Activated T-helper 1 cell treated with anti-CD3 and anti-CD28 coated beads, Interleukin-2, amount 50 U/mL, for 16 hours (primary cell): ENCODE measurements around the gene KCNK6.
A peak's percentile ranks its signal among the peaks of the same experiment; 100 is the strongest.

Experiments
- DNase-seq, 2 donors: peaks; one replicate each; pipeline ENCODE4 v3.0.0-alpha.2; 2020; ENCODE audit warnings: low read depth in 1 of 2, low spot score in 1 of 2

The KCNK6 gene

DNA sequence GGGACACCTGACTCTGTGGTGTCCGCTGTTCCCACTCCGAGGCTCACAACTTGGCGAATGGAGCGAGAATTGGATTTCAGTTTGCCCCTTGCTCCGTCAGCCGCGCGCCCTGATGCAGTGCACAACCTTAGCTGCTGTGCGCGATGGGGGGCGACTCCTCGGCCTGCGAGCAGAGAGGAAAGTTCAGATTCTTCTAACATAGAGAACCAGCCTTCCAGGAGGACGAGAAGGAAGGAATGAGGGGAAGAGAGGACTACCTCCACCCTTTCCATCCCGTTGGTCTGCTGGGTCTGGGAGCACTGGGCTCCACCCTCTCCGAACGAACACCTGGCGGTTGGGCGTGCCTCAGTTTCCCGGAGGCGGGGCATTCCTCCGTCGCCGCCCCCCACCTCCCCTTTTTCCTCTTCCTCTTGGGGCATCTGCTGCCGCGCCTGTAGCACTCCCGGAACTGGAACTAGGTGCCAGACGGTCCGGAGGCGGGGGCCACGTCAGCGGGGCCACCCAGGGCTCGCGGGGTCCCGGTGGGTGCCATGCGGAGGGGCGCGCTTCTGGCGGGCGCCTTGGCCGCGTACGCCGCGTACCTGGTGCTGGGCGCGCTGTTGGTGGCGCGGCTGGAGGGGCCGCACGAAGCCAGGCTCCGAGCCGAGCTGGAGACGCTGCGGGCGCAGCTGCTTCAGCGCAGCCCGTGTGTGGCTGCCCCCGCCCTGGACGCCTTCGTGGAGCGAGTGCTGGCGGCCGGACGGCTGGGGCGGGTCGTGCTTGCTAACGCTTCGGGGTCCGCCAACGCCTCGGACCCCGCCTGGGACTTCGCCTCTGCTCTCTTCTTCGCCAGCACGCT lies at the start of gene KCNK6:
Gene KCNK6, plus strand, starts transcription at position 425 of the 838 bp plus-strand sequence. Its CDS starts 106 bp downstream, at position 531.
- DNase-seq: peak in 1 of 2 donors; percentile 20

DNA sequence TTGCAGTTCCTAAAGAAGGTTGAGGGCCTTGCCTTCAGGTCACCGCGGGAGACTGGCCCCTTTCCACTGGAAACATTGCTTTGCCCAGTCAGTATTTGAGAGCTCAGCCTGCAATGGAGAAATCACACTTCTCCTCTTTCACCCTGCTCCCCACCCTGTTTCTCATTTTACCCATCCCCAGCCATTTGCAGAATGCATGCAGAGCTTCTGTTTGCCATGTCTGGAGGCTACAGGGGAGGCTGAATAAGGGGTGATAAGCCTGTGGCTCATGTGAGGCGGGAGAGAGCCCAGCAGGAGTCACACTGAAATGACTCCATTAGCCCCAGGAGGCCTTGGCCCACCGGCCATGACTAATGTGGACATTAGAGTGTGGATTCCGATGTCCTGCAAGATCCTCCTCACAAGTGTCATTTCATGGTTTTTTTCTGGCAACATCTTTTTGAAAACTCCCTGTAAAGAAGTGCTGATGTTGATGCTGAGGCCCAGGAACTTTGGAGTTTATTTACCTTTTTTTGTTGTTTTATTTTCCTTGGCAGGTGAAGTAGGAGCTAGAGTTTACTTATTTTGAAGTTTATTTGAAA lies 49.0 kb upstream of the KCNK6 start:
- DNase-seq: no peak

DNA sequence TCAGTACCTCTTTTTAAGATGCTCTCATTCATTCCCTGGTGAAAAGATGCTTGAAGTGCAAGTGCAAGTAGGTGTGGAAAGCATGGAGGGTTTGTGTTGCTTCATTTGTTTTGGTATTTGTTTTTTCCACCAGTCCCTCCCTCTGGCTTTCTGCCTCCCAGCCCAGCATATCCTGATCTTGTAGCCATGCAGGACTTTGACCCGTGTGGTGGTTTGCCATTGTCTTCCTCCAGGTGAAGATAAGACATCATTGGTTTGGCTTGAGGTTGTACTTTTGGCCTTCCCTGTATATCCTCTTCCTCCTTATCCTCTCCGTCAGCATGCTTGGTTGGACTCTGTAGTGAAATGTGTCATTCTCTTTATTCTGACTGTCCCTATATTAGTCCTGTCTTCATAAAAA lies 46.1 kb upstream of the KCNK6 start:
- no peak for DNase-seq

DNA sequence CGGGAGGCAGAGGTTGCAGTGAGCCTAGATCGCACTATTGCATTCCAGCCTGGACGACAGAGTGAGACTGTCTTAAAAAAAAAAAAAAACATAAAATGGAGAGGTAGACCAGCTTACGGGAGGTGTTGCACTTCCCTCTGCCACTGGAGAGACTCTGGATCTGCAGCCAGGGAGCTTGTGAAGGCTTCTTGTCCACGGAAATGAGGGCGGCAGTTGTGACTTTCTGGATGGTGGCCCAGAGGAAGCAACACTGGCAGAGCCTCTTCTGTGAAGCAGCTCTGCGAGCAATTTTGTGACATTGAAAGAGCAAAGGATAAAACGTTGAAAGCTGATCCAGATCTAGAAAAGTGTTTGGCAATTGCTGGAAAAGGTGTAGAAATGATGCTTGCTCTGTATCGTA lies 44.9 kb upstream of the KCNK6 start:
- no peak for DNase-seq

DNA sequence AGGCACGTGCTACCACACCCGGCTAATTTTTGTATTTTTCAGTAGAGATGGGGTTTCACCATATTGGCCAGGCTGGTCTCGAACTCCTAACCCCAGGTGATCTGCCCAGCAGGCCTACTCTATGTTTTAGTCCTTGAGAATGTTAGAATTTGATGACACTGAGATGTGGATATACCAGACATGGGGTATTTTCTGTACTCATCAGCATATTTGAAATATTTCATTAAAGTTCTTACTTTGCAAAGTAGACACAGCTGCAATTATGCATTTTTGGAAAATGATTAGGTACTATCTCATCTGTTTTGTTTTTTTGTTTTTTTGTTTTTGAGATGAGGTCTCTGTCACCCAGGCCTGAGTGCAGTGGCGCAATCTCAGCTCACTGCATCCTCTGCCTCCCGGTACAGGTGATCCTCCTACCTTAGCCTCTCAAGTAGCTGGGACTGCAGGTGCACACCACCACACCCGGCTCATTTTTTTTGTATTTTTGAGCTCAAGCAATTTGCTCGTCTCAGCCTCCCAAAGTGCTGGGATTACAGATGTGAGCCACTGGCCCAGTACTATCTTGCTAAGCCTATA lies 42.6 kb upstream of the KCNK6 start:
- no peak for DNase-seq

DNA sequence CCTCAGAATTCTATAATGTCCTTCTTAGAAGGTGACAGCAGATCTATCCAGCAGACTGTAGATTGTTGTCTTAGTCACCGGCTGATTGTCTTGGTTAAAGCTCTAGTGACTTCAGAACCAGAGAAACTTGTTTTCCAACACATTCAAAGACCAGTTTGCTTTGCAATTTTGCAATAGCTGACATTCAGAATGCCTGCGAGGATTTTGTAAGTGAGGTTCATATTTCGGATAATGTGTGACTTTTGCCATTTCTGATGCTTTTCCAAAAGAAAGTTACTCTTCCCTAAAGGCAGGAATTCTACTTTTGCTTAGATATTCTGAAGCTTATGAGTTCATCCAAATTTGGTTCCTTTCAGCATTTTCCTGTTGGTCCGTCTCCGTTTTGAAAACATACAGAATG lies 42.1 kb upstream of the KCNK6 start:
- DNase-seq: no peak

DNA sequence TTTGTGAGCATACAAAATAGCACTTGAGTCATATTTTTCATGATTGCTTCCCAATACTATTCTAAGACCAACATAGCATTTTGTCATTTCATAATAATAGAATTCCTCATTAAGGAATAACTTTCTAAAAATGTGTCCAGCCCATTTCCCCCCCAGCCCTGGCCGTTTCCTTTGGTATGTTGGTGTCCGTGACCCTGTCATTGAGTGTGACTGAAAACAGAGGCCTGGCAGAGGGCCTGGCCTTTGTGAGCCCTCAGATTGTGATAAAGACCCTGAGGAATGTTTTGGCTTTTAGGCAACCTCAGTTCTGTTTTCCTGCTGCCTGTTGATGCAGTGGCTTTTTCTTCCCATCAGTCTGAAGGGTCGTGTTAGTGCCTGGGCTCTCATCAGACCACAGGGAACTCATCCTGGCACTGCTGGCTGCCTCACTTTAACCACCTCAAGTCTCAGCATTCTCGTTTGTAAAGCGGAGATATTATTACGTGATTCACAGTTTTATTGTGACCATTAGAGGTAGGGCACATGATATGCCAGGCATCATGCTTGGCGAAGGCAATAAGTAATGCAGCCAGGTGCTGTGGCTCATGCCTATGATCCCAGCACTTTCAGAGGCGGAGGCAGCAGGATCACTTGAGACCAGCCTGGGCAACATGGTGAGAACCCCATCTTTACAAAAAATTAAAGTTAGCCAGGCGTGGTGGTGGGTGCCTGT lies 41.5 kb upstream of the KCNK6 start:
- no peak for DNase-seq

DNA sequence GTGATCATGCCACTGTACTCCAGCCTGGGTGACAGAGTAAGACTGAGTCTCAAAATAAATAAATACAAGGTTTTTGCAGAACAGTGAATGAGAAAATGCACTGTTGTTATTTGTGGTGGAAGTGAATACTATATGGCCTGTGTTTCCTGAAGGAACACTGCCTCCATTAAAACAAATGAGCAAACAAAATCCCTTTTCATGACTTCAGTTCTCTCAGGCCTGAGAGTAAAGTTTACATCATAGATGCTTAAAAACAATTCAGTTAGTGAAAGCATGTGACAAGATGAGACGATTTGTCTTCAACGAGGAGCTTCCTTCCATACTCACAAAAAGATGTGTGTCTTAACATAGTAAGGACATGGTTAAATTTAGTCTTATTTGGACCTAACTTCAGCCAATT lies 40.9 kb upstream of the KCNK6 start:
- DNase-seq: no peak

DNA sequence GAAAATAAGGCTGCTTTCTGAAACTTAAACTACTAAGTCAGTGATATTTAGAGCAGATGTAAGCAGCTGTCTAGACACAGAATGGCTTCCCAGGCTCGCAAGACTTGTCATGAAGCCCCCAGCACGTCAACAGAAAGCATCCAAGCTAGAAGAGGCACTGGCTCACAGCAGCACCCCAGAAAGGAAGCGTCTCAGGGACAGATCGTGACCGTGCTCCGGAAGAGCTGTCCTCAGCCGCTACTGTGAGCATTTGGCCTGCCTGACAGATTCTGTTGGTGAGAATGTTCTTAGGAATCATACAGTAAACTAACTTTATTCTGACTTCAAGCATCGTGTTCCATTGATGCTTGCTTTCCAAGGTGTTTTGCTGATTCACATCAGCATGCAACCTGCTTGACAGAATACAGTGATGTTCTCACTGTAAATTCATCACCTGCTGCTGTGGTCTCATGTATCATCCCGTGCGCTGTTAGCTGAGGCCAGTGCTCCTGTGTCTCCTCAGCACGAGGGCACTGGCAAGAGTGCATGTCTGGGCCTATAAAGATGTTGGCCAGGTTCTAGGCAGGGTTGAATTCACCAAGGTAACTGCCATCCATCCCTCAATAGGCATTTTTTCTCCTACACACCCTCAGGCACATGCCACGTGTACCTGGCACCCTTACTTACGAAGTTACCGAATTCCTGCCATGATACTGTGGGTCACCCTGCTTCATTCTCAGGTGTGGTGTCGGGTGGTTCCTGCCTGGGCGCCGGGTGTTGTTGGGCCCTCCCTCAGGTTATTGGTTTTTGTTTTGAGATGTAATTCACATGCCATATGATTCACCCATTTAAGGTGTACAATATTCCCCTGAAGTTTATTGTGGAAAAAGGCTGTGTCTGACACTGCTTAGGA lies 39.4 kb upstream of the KCNK6 start:
- no peak for DNase-seq

DNA sequence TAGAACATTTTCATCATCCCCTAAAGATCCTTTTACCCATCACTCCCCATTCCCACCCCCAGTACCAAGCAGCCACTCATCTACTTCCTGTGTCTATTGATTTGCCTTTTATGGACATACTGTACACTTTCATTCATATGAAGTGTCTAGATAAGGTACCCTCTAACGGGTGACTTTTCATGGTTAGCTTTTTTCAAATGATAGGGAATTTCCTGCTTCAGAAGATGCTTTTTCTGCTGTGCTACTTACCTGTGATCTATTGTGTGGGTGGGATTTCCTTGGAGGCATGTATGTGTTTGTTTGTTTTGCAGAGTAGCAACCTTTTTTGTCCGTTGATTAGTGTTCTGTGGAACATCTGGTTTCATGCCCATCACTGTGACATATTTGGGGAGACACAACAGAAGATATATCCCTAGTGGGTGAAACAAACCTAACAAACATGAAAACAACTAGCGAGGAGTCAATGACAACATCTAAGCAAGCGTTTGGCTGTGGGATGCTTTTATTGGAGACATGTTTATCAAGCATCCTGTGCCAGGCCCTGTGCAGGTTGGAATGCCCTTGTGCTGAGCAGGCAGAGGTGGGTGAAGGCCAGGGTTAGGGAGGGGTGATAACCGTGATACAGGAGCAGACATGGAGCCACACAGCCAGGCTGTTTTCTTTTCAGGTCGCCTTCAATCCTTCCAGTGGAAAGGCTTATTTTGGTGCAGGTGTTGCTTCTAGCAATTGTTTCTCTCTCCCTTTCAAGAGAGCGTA lies 37.7 kb upstream of the KCNK6 start:
- DNase-seq: no peak

DNA sequence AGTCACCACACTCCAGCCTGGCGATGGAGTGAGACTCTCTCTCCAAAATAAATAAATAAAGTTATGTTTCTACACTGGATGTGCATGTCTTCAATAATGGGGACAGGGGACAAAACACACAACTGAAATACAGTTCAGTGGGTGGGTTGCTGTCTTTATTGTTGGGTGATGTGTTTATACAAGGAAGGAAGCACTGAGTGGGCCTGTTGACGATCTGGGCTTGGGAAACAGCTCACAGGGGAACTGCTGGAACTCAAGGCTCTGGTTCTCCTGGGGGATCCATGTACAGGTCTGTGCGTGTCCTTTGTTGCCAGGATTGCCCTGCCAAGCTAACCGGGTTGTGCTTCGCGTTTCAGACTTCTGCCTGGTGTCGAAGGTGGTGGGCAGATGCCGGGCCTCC lies 36.4 kb upstream of the KCNK6 start:
- DNase-seq: no peak

DNA sequence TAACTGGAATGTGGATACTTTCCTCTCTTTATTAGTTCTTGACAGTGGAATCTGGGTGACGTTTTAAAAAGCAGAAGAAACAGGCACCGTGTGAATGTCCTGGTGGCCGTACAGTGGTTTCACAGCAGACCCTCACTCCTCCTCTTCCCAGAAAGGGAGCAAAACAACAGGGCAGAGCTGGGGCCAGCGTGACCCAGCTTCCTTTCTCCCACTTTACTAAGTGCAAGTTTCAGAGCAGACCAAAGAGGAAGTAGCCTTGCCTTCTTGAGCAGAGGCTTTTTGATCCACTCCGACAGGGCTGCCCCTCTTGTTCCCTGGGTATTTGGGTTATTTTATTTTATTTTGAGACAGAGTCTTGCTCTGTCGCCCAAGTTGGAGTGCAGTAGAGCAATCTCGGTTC lies 35.2 kb upstream of the KCNK6 start:
- DNase-seq: no peak

DNA sequence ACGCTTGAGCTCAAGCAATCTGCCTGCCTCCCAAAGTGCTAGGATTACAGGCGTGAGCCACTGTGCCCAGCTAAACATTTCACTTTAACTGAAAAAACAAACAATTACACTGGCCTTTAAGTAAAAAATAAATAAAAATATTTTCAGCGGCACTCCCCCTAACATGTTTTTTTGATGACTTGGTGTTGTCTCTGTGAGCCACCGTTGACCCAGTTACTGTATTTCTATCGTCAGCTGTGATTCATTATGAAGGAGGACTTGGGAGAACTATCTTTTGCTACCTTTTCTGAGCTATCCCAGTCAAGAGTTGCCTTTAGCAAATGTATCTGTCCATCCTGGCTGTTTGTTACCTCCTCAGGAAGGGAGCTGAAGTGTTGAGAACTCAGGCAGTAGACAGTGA lies 34.1 kb upstream of the KCNK6 start:
- DNase-seq: no peak

DNA sequence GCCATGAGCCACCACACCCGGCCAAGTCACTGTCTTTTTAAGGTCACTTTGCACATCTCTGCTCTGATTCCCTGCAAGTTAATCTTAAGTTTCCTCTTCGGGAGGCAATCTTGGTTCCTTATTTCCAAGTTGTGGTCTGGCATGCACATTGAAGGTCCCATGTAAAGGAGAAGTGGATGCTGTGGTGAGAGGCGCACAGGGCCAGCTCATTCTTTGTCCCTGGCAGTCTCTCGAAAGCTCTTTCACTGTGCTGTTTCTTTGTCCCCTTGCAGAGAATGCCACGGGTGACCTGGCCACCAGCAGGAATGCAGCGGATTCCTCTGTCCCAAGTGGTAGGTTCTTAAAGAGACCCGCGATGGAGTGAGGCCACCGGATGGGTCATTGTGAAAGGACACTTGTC lies 32.0 kb upstream of the KCNK6 start:
- no peak for DNase-seq

DNA sequence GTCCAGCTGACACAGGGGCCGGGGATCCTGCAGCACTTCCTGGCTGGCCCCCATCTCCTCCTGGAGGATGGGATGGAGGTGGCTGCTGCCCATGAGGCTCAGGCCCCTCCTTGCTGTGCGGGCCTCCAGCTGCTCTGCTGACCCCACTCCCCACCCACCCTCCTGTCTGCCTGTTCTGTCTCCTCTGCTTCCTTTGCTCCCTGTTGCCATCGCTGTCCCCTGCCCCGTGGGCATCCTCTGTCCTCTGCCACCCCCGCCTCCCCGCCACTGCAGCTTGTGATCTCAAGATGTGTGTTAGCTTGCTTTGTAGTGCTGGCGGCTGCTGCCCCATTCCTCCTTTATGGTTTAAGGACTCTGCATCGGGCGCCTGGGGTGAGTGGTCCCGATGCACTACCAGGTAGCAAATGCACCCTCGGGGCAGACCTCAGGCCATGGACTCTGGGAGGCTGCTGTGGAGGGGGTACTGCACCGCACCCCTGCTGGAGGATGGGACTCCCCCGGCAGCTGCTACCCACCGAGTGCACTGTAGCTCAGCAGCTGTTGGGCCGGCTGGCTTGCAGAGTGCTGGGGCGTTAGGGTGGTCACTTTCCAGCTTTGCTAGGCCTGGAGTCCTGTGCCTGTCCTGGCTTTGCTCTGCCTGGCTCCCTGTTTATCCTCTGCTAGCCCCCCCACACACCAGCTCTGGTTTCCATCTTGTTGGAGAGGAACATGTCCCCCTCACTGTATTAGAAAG lies 31.4 kb upstream of the KCNK6 start:
- no peak for DNase-seq

DNA sequence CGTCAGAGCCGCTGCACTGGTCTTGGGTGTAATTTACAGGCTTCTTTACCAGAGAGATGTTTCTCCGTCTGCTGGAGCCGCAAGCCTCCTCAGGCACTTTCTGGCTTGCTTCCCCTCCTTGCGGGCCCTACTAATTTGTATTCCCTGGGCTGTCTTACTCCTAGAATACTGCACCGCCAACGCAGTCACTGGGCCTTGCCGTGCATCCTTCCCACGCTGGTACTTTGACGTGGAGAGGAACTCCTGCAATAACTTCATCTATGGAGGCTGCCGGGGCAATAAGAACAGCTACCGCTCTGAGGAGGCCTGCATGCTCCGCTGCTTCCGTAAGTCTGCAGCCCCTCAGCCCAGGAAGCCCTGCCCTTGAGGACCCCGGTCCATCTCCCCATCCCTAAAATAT lies 29.7 kb upstream of the KCNK6 start:
- no peak for DNase-seq

DNA sequence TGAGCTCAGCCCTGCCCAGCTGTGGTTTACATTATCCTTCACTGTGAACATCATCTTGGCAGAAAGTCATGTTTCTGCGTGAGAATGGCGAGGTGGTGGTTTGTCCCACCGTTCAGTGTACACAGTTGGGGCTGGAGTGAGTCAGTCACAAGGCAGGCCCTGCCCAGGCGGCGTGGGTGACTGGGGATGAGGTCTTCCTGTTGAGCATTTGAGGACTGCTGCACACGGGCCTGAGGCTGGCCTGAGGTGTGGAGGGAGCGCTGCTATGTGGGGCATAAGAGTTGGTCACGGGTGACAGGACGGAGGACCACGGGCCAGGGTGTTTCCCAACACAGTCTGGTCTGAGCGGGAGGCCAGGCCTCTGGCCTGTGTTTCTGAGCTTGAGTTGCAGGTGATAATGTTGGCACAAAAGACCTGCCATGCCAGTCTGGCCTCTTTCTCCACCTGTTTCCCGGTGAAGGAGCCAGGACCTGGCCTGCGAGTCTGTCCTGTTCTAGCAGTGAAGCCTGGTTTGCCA lies 29.0 kb upstream of the KCNK6 start:
- DNase-seq: no peak

DNA sequence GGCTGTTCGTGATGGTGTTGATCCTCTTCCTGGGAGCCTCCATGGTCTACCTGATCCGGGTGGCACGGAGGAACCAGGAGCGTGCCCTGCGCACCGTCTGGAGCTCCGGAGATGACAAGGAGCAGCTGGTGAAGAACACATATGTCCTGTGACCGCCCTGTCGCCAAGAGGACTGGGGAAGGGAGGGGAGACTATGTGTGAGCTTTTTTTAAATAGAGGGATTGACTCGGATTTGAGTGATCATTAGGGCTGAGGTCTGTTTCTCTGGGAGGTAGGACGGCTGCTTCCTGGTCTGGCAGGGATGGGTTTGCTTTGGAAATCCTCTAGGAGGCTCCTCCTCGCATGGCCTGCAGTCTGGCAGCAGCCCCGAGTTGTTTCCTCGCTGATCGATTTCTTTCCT lies 27.8 kb upstream of the KCNK6 start:
- DNase-seq: no peak

DNA sequence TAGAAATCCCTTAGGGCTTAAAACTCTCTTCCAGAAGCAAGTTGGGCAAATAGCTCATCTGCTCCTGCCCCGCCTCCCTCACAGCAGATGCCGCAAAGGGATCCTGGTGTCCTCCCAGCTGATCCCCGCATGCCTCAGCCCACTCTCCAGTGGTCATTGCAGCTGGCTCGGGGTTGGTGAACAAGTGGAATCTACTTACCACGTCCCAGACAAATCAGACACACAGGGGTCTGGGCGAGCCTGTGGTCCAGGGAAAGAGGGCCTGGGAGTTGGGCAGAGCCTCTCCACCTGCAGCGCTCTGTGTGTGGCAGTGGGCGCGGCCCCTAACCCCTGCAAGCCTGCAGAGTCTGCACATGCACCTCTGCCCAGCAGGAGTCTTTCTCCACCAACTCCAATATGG lies 26.4 kb upstream of the KCNK6 start:
- no peak for DNase-seq
